DND-41 (cell line): Measurements from ENCODE around the gene KCNMB1.
A peak's percentile ranks its signal among the peaks of the same experiment; 100 is the strongest.

ENCODE experiments used
- ATAC-seq: fragments of 200-7000 bp; cut with Tn5 transposase; 3 replicates; pipeline ENCODE4 v1.9.1; 2021; ENCODE audit warnings: low read depth; ENCODE audit not compliant: insufficient read depth
- DNase-seq: peaks from one replicate; pipeline ENCODE4 v3.0.0-alpha.2; 2020
- H2AFZ ChIP-seq: 2 replicates; pipeline ENCODE4 v1.6.0; 2012; ENCODE audit warnings: low read depth, low read length
- H3K27ac ChIP-seq: 2 replicates; pipeline ENCODE4 v1.5.1; 2012; ENCODE audit warnings: low read length, inconsistent platforms
- H3K27me3 ChIP-seq: fragments of 200-600 bp; sonication (generic); 2 replicates; pipeline ENCODE4 v1.6.0; 2012; ENCODE audit warnings: low read length, mild to moderate bottlenecking, inconsistent platforms; ENCODE audit not compliant: insufficient read depth, poor library complexity
- H3K36me3 ChIP-seq: 2 replicates; pipeline ENCODE4 v1.5.1; 2012; ENCODE audit warnings: low read length, inconsistent platforms; ENCODE audit not compliant: insufficient read depth
- H3K4me1 ChIP-seq: 2 replicates; pipeline ENCODE4 v1.5.1; 2012; ENCODE audit warnings: mild to moderate bottlenecking, low read length; ENCODE audit not compliant: insufficient read depth
- H3K4me2 ChIP-seq: 2 replicates; pipeline ENCODE4 v1.6.0; 2012; ENCODE audit warnings: mild to moderate bottlenecking, moderate library complexity, low read length, inconsistent platforms; ENCODE audit not compliant: insufficient read depth
- H3K4me3 ChIP-seq, 2 experiments: fragments of 200-600 bp in 1 of 2; shearing (Covaris generic) in 1 of 2; 2 replicates each; pipeline ENCODE4 v1.5.1; 2012 to 2016; ENCODE audit warnings: inconsistent platforms in 2 of 2, low read length in 2 of 2, mild to moderate bottlenecking in 2 of 2, low read depth in 1 of 2, moderate library complexity in 1 of 2
- H3K79me2 ChIP-seq: 2 replicates; pipeline ENCODE4 v1.6.0; 2012; ENCODE audit warnings: low read length, inconsistent platforms; ENCODE audit not compliant: insufficient read depth
- H3K9ac ChIP-seq: 2 replicates; pipeline ENCODE4 v1.6.0; 2012; ENCODE audit warnings: low read depth, mild to moderate bottlenecking, inconsistent platforms, low read length, moderate library complexity
- H3K9me3 ChIP-seq: 2 replicates; pipeline ENCODE4 v1.5.1; 2012; ENCODE audit warnings: low read length, moderate library complexity, mild to moderate bottlenecking, inconsistent platforms; ENCODE audit not compliant: insufficient read depth, severe bottlenecking
- H4K20me1 ChIP-seq: 2 replicates; pipeline ENCODE4 v1.6.0; 2012; ENCODE audit warnings: low read length; ENCODE audit not compliant: insufficient read depth
- EZH2 ChIP-seq: IDR thresholded peaks from 3 replicates; pipeline ENCODE4 v1.6.1; 2012; ENCODE audit warnings: borderline replicate concordance, low read depth, mild to moderate bottlenecking, moderate library complexity, low read length, inconsistent platforms; ENCODE audit not compliant: severe bottlenecking
- TF ChIP-seq, protein P1 (sequence below): IDR thresholded peaks from 2 replicates; pipeline ENCODE4 v1.5.1; 2012; ENCODE audit warnings: borderline replicate concordance, low read length, moderate library complexity, mild to moderate bottlenecking; ENCODE audit not compliant: poor library complexity, severe bottlenecking; ENCODE audit errors: extremely low read depth

The KCNMB1 gene

DNA sequence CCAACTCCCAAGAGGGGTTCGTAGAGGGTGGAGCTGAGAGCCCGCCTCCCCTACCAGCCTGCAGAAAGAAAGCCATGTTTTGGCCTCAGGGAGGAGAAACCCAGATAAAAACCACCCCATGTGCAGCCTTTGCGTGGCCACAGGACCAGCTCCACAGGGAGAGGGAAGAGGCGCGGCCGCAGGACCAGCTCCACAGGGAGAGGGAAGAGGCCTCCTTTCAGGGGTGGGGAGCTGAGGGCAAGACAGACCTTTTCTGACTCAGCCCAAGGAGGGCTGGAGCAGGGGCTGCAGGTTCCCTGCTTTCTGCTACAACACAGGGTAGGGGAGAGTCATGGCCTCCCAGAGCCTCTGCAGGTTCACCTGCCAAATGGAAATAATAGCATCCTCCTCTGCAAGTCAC is 37.6 kb upstream of the KCNMB1 start:
- H3K4me1 ChIP-seq: peaks cover 23% of the 10 kb centered on the region
- peaks cover 10% of the 10 kb centered on the region for H3K27me3 ChIP-seq
- H3K27ac ChIP-seq: peak overlapping the region; percentile 5; the same call in 1 of the 2 replicates
- ATAC-seq: no peak
- H3K4me2 ChIP-seq: no peak overlapping the region
- no peak for DNase-seq
- no peak overlapping the region for H3K9ac ChIP-seq
- no peaks in the 10 kb centered on the region for H3K79me2 ChIP-seq
- no peak for TF ChIP-seq EZH2
- TF ChIP-seq, protein P1, sequence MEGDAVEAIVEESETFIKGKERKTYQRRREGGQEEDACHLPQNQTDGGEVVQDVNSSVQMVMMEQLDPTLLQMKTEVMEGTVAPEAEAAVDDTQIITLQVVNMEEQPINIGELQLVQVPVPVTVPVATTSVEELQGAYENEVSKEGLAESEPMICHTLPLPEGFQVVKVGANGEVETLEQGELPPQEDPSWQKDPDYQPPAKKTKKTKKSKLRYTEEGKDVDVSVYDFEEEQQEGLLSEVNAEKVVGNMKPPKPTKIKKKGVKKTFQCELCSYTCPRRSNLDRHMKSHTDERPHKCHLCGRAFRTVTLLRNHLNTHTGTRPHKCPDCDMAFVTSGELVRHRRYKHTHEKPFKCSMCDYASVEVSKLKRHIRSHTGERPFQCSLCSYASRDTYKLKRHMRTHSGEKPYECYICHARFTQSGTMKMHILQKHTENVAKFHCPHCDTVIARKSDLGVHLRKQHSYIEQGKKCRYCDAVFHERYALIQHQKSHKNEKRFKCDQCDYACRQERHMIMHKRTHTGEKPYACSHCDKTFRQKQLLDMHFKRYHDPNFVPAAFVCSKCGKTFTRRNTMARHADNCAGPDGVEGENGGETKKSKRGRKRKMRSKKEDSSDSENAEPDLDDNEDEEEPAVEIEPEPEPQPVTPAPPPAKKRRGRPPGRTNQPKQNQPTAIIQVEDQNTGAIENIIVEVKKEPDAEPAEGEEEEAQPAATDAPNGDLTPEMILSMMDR: no peak
- no peak overlapping the region for H3K4me3 ChIP-seq
- no peak overlapping the region for H2AFZ ChIP-seq
- no peaks in the 10 kb centered on the region for H3K9me3 ChIP-seq
- no peaks in the 10 kb centered on the region for H3K36me3 ChIP-seq
- no peaks in the 10 kb centered on the region for H4K20me1 ChIP-seq

- peaks cover 23% of the 10 kb centered on the region for H3K4me1 ChIP-seq
- no peak for ATAC-seq
- TF ChIP-seq, protein P1: peak; percentile 24
- TF ChIP-seq EZH2: no peak
Observed at GRCh38 chr5:170426149-170426767, 37.1 kb upstream of the KCNMB1 start.

DNA sequence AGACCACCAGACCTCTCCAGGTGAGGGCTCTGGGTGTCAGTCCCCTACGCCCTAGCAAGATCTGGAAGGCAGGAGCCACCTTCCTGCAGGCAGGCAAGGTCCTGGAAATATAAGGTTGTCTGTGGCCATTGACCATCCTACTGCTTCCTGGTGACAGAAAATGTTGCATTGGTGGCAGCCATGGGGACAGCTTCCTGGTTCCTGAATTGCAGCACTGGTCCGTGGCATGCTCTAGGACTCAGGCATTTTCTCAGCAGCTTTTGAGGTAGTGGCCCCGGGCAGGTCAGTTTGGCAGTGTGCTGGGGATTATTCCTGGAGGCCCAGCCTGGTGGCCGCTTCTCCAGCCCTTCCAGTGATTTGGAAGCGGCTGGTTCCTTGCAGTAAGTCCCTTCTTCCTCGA is 36.6 kb upstream of the KCNMB1 start:
- H3K9ac ChIP-seq: no peak overlapping the region
- no peaks in the 10 kb centered on the region for H3K9me3 ChIP-seq
- H3K27me3 ChIP-seq: peaks cover 10% of the 10 kb centered on the region
- H2AFZ ChIP-seq: no peak overlapping the region
- no peak for DNase-seq
- TF ChIP-seq, protein P1: no peak
- no peak for TF ChIP-seq EZH2
- H3K4me2 ChIP-seq: no peak overlapping the region
- H4K20me1 ChIP-seq: no peaks in the 10 kb centered on the region
- H3K4me3 ChIP-seq: no peak overlapping the region
- no peak for ATAC-seq
- no peaks in the 10 kb centered on the region for H3K36me3 ChIP-seq
- no peak overlapping the region for H3K27ac ChIP-seq
- peaks cover 23% of the 10 kb centered on the region for H3K4me1 ChIP-seq
- no peaks in the 10 kb centered on the region for H3K79me2 ChIP-seq

More at GRCh38 chr5:170426149-170426767, 37.1 kb upstream of the KCNMB1 start:
- H3K4me2 ChIP-seq: no peak overlapping the region
- no peak overlapping the region for H3K4me3 ChIP-seq
- DNase-seq: peak; percentile 12
- no peak overlapping the region for H3K9ac ChIP-seq
- no peaks in the 10 kb centered on the region for H4K20me1 ChIP-seq
- H2AFZ ChIP-seq: no peak overlapping the region
- H3K27me3 ChIP-seq: peaks cover 10% of the 10 kb centered on the region
- no peaks in the 10 kb centered on the region for H3K36me3 ChIP-seq
- H3K9me3 ChIP-seq: no peaks in the 10 kb centered on the region
- H3K27ac ChIP-seq: no peak overlapping the region
- no peaks in the 10 kb centered on the region for H3K79me2 ChIP-seq
